Thyroid gland (tissue), 4 donors: ENCODE data around the gene TNFRSF12A.

Experiments
- POLR2A ChIP-seq, 2 donors: fragments of 450-650 bp; IDR thresholded peaks; one replicate each; pipeline ENCODE4 v1.6.1; 2017; ENCODE audit warnings: antibody characterized with exemption in 2 of 2, mild to moderate bottlenecking in 2 of 2, moderate library complexity in 1 of 2
- TF ChIP-seq, protein P1 (sequence below), 6 experiments: fragments of 200-600 bp in 3 of 6; fragments of 450-650 bp in 3 of 6; sonication (generic) in 3 of 6; IDR thresholded peaks; one replicate each; pipeline ENCODE4 v1.5.1; 2016 to 2019; ENCODE audit warnings: antibody characterized with exemption in 6 of 6, mild to moderate bottlenecking in 2 of 6, inconsistent platforms in 1 of 6, moderate library complexity in 1 of 6

DNA sequence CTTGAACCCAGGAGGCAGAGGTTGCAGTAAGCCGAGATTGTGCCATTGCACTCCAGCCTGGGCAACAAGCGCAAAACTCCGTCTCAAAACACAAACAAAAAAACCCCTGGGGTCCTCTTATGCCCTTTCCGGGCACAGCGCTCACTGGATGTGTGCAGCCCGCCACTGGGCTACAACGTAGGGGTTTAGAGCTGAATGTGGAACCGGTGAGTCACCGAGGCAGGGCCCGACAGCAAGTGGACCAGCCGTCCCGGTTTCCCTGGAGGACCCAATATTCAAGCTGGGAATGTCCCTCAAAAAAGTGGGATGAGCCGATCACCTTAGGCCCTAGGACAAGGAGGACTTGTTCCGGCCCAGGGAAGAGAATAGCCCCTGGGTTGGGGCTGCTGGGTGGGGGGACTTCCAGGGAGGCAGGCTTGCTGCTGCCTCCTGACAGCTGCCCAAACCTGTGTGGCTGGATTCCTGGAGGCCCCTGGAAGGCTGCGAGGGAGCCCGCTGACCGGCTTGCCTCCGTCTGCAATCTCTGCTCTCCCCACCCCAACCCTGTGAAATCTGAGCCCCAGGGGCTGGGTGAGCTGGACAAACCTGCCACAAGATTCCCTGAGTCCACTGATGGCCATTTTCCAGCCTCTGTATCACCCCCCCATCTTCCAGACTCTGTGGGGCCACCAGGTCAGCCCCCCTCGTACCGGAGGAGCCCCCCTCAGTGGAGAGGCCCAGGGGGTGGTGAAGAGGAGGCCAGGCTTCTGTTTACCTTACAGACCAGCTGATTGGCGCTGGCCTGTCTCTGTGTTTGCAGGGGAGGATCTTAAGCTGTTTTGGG, 10.4 kb upstream of the TNFRSF12A start:
- TF ChIP-seq, protein P1, sequence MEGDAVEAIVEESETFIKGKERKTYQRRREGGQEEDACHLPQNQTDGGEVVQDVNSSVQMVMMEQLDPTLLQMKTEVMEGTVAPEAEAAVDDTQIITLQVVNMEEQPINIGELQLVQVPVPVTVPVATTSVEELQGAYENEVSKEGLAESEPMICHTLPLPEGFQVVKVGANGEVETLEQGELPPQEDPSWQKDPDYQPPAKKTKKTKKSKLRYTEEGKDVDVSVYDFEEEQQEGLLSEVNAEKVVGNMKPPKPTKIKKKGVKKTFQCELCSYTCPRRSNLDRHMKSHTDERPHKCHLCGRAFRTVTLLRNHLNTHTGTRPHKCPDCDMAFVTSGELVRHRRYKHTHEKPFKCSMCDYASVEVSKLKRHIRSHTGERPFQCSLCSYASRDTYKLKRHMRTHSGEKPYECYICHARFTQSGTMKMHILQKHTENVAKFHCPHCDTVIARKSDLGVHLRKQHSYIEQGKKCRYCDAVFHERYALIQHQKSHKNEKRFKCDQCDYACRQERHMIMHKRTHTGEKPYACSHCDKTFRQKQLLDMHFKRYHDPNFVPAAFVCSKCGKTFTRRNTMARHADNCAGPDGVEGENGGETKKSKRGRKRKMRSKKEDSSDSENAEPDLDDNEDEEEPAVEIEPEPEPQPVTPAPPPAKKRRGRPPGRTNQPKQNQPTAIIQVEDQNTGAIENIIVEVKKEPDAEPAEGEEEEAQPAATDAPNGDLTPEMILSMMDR (IDR thresholded peaks at IDR 0.05), result no peak
- TF ChIP-seq POLR2A (IDR thresholded peaks at IDR 0.05), result no peak
